Muscle layer of duodenum (tissue), 2 donors: ENCODE results near the gene RALGPS2.

ENCODE experiments used
- H3K27ac ChIP-seq: one replicate; pipeline ENCODE4 v1.7.0; 2013; ENCODE audit warnings: mild to moderate bottlenecking, low read length
- H3K27me3 ChIP-seq: one replicate; pipeline ENCODE4 v1.7.0; 2013; ENCODE audit warnings: low read depth, mild to moderate bottlenecking, control low read depth, low read length
- H3K36me3 ChIP-seq, 2 donors: one replicate each; pipeline ENCODE4 v1.7.0; 2013; ENCODE audit warnings: low read length in 2 of 2, control low read depth in 1 of 2, mild to moderate bottlenecking in 1 of 2; ENCODE audit not compliant: insufficient read depth in 2 of 2, control insufficient read depth in 1 of 2
- H3K4me1 ChIP-seq, 2 donors: one replicate each; pipeline ENCODE4 v1.7.0; 2013; ENCODE audit warnings: low read length in 2 of 2, mild to moderate bottlenecking in 2 of 2, control low read depth in 1 of 2, moderate library complexity in 1 of 2; ENCODE audit not compliant: insufficient read depth in 2 of 2, control insufficient read depth in 1 of 2
- H3K4me3 ChIP-seq, 2 donors: one replicate each; pipeline ENCODE4 v1.7.0; 2013; ENCODE audit warnings: low read length in 2 of 2, low read depth in 1 of 2, mild to moderate bottlenecking in 1 of 2
- H3K9me3 ChIP-seq, 2 donors: one replicate each; pipeline ENCODE4 v1.7.0; 2013; ENCODE audit warnings: low read length in 2 of 2, control low read depth in 1 of 2, mild to moderate bottlenecking in 1 of 2; ENCODE audit not compliant: control insufficient read depth in 1 of 2
- donor health status: healthy.

RALGPS2 gene

DNA sequence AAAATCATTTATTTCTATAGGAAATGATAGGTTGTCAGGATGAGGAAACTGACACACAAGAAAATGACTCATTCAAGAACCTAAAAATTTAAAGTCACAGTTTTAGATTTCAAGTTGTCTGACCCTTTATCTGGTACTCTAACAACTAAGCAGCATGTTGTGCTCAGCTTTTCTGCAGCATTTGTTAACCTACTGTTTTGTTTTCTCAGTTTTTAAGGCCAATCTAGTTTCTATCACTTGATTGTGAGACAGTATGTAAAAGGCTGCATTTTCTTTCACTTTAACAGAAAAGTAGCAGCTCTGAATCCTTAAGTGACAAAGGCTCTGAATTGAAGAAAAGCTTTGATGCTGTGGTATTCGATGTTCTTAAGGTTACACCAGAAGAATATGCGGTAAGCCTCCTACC is 59.1 kb downstream of the RALGPS2 start:
- Histone ChIP-seq H3K4me3 (no peak overlapping the region), H3K27me3 (no peaks in the 10 kb centered on the region), H3K4me1 (peaks cover 0 to 7% of the 10 kb centered on the region in 2 donors), H3K27ac (no peak overlapping the region), H3K9me3 (no peaks in the 10 kb centered on the region), H3K36me3 (peaks cover 0 to 4% of the 10 kb centered on the region in 2 donors)

DNA sequence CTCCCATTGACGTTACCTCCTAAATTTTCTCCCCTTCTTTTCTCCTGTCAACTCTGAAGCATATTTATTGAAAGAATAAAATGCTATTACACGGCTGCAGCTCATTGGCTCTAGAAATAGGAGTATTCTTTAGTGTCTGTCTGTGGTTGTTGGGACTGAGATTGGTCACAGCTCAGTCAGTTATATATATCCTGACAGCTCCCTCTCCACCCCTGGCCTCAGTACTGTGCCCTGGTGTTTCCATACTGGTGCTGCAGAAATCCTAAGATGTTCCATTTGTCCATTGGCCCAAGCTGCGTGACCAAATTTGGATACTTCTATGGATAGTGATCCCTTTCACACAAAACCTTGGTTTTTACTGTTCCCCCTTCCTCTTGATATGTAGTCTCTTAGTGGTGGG is 67.3 kb downstream of the RALGPS2 start:
- Histone ChIP-seq H3K4me3 (no peak overlapping the region), H3K9me3 (no peaks in the 10 kb centered on the region), H3K27me3 (no peaks in the 10 kb centered on the region), H3K36me3 (no peaks in the 10 kb centered on the region), H3K27ac (no peak overlapping the region), H3K4me1 (no peaks in the 10 kb centered on the region)

DNA sequence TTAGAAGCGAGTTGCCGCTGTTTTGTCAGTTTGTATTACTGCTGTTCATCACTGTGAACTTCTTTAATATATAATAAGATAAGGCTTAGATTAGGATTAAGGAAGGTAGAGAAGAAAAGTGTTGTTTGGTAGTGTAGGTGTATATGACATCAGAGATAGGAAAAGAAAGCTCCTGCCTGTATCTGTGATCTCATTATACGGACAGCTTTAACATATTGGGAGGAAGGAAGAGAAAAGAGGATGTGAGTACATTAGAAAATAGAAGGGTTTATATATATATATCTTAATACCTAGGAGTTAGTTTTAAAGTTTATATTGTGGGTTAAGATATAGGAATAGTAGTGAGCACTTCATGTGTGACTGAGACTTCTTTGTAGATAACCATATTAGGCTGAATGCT is 71.0 kb downstream of the RALGPS2 start:
- Histone ChIP-seq H3K27me3 (no peaks in the 10 kb centered on the region), H3K4me3 (no peak overlapping the region), H3K36me3 (peaks cover 0 to 6% of the 10 kb centered on the region in 2 donors), H3K9me3 (peaks cover 3 to 5% of the 10 kb centered on the region in 2 donors), H3K27ac (no peak overlapping the region), H3K4me1 (no peaks in the 10 kb centered on the region)

DNA sequence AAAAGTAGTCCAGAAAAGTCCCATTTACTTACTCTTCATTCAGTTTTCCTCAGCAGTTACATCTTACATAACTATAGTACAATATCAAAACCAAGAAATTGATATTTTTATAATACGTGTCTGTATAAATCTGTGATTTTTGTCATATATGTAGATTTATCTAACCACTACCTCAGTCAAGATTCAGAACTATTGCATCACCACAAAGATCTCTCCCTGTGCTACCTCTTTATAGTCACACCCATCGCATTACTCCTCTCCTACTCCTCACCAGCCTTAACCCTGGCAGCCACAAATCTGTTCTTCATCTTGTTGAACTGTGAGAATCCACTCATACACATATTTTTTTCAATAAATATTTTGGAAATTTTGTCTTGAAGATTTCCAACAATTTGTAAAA is 72.5 kb downstream of the RALGPS2 start:
- H3K9me3 ChIP-seq, result peaks cover 3 to 5% of the 10 kb centered on the region in 2 donors
- H3K4me1 ChIP-seq, result no peaks in the 10 kb centered on the region
- no peaks in the 10 kb centered on the region for H3K27me3 ChIP-seq
- H3K27ac ChIP-seq, result no peak overlapping the region
- peaks cover 0 to 6% of the 10 kb centered on the region in 2 donors for H3K36me3 ChIP-seq
- H3K4me3 ChIP-seq, result no peak overlapping the region

DNA sequence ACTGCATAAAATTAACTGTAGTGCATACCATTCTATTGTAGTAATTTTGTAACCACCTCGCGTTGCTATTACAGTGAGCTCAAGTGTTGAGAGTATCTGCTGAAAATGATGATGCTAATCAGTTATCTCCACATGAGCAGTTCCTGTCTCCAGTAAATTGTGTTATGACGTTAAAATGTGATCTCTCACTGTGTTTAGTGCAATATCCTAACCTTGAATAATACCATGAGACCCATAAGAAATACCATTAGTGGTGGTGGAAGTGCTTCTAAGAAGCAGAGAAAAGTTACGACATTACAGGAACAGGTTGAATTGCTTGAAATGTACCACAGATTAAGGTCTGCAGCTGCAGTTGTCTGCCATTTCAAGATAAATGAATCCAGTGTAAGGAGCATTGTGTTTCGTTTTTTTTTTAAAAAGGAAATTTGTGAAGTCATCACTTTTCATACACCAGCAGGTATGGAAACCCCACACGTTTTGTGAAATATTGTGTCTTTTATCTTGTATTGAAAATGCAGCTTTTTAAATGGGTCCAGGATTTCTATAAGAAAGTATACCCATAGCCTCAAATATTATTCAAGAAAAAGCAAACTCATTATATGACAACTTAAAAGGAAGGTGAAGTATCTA is 73.3 kb downstream of the RALGPS2 start:
- Histone ChIP-seq H3K27me3 (no peaks in the 10 kb centered on the region), H3K4me1 (no peaks in the 10 kb centered on the region), H3K9me3 (peaks cover 3 to 5% of the 10 kb centered on the region in 2 donors), H3K4me3 (no peak overlapping the region), H3K27ac (no peak overlapping the region), H3K36me3 (peaks cover 0 to 6% of the 10 kb centered on the region in 2 donors)

DNA sequence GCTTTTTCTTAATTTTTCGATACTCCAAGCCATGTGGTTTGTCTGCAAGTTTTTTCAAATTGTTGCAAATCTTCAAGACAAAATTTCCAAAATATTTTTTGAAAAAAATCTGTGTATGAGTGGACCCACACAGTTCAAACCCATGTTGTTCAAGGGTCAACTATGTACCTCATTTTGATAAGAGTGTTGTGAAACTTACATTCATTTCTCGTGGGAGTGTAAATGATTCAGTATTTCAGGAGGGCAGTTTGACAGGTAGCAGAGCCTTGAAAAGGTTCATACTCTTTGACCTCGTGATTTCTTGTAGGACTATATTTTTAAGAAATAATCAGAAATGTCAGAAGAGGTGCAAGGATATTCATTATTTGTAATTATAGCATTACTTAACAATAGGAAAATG is 77.8 kb downstream of the RALGPS2 start:
- Histone ChIP-seq H3K27me3 (no peaks in the 10 kb centered on the region), H3K27ac (no peak overlapping the region), H3K4me1 (no peaks in the 10 kb centered on the region), H3K36me3 (peaks cover 0 to 6% of the 10 kb centered on the region in 2 donors), H3K9me3 (peaks cover 3 to 5% of the 10 kb centered on the region in 2 donors), H3K4me3 (no peak overlapping the region)

DNA sequence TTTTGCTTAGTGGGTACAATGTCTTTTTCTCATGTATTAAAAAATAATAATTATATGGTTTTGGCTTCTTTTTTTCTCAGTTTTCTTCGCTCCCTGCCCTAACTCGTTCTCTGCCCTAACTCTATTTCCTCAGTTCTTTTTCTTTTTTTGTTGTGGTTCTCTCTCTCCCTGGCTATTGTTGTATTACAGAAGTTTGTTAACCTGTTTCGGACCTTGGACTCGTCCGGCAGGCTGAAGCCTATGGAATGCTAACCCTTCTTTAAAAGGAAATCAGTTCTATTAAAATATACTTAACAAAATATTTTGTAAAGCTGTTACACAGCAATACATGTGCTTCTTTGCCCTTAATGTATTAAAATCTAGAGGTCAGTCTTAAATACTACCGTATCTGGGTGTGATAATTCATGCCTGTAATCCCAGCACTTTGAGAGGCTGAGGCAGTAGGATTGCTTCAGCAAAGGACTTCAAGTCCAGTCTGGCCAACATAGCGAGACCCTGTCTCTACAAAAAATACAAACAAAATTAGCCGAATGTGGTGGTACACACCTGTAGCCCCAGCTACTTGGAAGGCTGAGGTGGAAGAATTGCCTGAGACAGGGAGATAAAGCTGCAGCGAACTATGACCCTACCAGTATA is 81.7 kb downstream of the RALGPS2 start:
- no peak overlapping the region for H3K27ac ChIP-seq
- H3K27me3 ChIP-seq, result no peaks in the 10 kb centered on the region

DNA sequence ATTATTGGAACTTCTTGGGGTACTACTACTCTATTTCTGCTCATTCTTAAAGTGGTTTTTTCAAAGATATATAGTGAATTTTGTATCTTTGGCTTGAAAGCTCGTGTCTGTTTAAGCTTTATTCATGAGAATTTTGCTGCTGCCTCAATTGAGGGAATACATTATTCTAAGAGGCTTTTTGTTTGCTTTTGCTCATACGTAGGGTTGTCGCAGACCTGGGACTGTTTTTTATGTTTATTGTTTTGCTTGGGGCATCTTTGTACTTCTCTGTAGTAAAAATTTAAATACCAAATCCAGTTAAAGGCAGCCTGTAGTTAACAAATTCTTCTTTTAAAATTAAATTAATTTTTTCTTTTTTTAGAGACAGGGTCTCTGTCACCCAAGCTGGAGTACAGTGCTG is 83.5 kb downstream of the RALGPS2 start:
- Histone ChIP-seq H3K27me3 (no peaks in the 10 kb centered on the region), H3K4me1 (no peaks in the 10 kb centered on the region), H3K4me3 (no peak overlapping the region), H3K36me3 (peaks cover 0 to 7% of the 10 kb centered on the region in 2 donors), H3K27ac (no peak overlapping the region), H3K9me3 (no peaks in the 10 kb centered on the region)

More for the DNA sequence above, 81.7 kb downstream of the RALGPS2 start:
- H3K9me3 ChIP-seq, result no peaks in the 10 kb centered on the region
- H3K4me1 ChIP-seq, result no peaks in the 10 kb centered on the region
- no peak overlapping the region for H3K4me3 ChIP-seq
- peaks cover 0 to 7% of the 10 kb centered on the region in 2 donors for H3K36me3 ChIP-seq

DNA sequence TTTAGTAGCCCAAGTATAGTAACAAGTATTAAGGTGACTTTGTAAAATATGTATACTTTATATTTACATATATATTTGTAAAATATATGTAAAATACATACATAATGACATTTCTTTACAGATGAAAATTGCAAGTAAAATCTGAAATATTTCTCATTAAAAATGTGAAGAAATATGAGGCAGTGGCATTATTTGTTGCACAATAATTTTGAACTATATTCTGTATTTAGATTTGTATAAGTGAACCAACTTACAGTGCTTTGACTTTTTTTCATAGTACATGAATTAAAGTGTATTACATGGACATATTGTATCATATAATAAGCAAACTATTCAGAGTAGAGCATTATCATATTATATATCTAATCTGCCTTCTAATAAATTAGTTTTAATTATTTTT is 85.5 kb downstream of the RALGPS2 start:
- Histone ChIP-seq H3K9me3 (no peaks in the 10 kb centered on the region), H3K4me3 (no peak overlapping the region), H3K27me3 (no peaks in the 10 kb centered on the region), H3K36me3 (peaks cover 0 to 7% of the 10 kb centered on the region in 2 donors), H3K4me1 (no peaks in the 10 kb centered on the region), H3K27ac (no peak overlapping the region)

DNA sequence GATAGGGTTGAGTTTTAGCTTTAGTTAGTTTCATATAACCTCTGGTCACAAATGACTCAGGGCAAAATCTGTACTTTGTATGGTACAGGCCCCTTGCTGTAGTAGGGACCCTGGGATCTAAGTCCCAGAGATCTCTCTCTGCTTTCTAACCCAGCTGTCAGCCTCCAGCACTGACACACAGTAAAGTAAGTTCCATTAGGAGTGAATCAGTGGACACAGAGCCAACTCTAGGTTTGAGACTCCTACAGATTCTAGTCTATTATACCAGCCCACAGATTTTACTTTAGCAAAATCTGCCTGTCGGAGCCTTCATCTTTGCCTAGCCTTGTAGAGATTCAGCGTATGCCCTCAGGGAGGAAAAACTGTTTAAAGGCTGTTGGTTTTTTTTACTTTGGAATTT is 93.4 kb downstream of the RALGPS2 start:
- H3K27me3 ChIP-seq, result no peaks in the 10 kb centered on the region
- H3K27ac ChIP-seq, result no peak overlapping the region
- H3K36me3 ChIP-seq, result peaks cover 0 to 2% of the 10 kb centered on the region in 2 donors
- H3K4me3 ChIP-seq, result no peak overlapping the region
- H3K4me1 ChIP-seq, result peaks cover 0 to 7% of the 10 kb centered on the region in 2 donors
- H3K9me3 ChIP-seq, result no peaks in the 10 kb centered on the region

DNA sequence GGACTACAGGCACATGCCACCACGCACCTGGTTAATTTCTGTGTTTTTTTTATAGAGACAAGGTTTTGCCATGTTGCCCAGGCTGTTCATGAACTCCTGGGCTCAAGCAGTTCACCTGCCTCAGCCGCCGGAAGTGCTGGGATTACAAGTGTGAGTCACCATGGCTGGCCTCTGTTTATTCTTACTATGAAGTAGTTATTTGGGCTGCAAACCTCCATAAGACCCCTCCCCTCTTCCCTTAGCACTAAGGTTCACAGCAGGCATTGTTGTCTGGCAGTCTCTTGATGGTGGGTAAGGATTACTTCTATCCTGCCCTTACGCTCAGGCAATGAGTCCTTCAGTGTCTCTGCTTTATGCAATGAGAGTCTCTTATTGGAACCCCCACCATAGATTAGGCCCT is 94.1 kb downstream of the RALGPS2 start:
- Histone ChIP-seq H3K27ac (no peak overlapping the region), H3K4me1 (peaks cover 0 to 7% of the 10 kb centered on the region in 2 donors), H3K27me3 (no peaks in the 10 kb centered on the region), H3K9me3 (no peaks in the 10 kb centered on the region), H3K36me3 (peaks cover 0 to 2% of the 10 kb centered on the region in 2 donors), H3K4me3 (no peak overlapping the region)
